HL-60/S4 treated with retinoic acid at 250 ng/mL for 4 days and 3 days (cell line): ENCODE results near the gene CHMP4B.

ENCODE experiments used
- in situ Hi-C: fragments of 300-500 bp; cut with MboI; formaldehyde crosslinking; loops from 2 replicates; pipeline ENCODE4 v1.7.0; 2022; ENCODE audit warnings: low sequenced_read_pairs

CHMP4B gene, protein sequence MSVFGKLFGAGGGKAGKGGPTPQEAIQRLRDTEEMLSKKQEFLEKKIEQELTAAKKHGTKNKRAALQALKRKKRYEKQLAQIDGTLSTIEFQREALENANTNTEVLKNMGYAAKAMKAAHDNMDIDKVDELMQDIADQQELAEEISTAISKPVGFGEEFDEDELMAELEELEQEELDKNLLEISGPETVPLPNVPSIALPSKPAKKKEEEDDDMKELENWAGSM

DNA sequence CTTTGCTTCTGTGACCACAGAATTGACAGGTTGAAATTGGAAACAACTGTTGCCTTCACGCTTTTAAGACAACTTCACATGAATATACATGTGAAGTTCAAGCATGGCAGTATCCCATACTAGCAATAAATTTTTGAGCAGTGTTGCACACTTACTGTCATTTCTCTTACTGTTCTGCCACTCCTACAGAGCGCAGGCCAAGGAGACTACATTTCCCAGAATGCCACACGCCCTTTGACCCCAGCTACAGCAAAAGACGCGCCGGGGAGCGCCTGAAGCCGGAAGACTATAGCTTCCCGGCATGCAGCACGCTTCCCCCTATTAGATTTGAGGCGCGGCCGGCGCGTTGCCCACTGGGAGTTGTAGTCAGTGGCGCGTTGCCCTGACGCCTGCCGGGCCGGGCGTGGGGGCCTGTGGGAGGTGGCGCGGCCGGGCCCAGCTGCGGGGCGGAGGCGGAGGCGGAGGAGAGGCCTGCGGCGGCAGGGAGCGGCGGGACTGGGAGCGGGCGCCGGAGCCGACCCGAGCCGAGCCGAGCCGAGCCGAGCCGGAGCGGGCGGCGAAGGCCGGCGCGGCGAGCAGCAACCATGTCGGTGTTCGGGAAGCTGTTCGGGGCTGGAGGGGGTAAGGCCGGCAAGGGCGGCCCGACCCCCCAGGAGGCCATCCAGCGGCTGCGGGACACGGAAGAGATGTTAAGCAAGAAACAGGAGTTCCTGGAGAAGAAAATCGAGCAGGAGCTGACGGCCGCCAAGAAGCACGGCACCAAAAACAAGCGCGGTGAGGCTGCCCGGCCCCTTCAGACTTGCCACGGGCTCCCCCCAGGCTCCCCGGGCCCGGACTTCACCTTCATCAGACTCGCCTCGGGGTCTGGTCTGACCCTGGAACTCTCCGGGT, at the start of gene CHMP4B:
CHMP4B (plus strand) TSS at position 464 of the 891 bp plus-strand sequence; CDS start at position 585, 121 bp downstream.
- in situ Hi-C loops = no loop called here

GRCh38 chr20:33761698-33762250, 49.4 kb upstream of the CHMP4B start:
- in situ Hi-C loops = no loop called here

DNA sequence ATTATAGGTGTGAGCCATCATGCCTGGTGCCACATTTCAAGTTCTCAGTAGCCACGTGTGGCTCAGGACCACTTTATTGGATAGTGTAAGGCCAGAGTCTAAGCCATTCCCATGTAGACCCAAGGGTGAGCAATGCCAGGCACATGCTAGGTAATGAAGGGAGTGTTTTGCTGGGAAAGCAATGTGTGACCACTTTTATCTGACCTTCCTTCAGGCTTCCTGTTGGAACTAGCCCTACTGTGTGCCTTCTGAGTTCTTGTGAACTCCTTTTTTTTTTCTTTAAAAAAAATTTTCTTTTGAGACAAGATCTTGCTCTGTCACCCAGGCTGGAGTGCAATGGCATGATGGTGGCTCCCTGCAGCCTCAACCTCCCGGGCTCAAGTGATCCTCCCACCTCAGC, 46.0 kb upstream of the CHMP4B start:
- in situ Hi-C loops = no loop called here

GRCh38 chr20:33765592-33765991, 45.6 kb upstream of the CHMP4B start:
- in situ Hi-C loops = no loop called here

DNA sequence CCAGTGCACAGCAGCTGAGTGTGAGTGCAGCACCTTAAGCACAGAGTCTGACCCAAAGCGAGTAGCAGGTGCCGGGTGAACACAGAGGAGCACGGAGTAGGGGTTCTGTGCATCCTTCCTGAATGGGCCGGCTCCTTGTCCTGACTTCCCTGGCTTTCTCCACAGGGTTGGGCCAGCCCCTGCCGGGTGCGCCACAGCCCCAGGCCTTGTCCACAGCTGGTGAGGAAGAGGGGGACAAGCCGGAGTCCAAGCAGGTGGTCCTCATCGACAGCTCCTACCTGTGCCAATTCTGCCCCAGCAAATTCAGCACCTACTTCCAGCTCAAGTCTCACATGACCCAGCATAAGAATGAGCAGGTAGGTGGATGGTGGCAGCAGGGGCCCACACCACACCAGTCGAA, 44.5 kb upstream of the CHMP4B start:
- in situ Hi-C loops = no loop called here

GRCh38 chr20:33767777-33768138, 43.4 kb upstream of the CHMP4B start:
- in situ Hi-C loops = no loop called here

DNA sequence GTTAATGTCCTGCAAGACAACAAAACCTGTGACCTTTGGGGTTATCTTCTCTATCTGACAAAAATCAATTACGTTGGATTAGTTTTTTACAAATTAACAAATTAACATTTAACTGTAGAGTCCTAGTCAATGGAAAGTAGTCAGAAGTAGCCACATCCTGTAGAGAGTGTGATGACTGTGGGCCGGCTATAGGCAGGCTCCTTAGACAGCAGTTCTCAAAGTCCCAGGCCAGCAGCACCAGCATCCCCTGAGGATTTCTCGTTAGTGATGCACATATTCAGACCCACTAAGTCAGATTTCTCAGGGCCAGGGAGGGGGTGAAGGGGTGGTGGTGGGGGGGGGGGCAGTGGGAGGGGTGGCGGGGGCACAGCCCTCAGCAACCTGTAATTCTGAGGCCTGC, 42.1 kb upstream of the CHMP4B start:
- in situ Hi-C loops = no loop called here

- in situ Hi-C loops = no loop called here
These were observed 41.1 kb upstream of the CHMP4B start for GRCh38 chr20:33770005-33770404.

DNA sequence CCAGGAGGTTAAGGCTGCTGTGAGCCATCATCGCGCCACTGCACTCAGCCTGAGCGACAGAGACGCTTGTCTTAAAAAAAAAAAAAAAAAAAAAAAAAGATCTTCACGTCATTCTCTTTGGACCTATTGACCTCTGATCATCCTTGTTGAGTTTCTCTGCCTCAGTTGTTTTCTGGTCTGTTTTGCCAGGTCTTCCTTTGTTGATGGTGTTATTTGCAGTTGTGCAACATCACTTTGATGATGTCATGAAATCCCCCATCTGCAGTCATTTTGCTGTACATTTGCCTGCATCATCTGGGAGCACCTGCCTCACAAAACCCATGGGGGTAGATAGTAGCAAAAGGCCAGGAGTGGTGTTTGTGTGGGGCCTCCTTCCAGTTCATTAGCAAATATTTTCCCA, 39.2 kb upstream of the CHMP4B start:
- in situ Hi-C loops = no loop called here

DNA sequence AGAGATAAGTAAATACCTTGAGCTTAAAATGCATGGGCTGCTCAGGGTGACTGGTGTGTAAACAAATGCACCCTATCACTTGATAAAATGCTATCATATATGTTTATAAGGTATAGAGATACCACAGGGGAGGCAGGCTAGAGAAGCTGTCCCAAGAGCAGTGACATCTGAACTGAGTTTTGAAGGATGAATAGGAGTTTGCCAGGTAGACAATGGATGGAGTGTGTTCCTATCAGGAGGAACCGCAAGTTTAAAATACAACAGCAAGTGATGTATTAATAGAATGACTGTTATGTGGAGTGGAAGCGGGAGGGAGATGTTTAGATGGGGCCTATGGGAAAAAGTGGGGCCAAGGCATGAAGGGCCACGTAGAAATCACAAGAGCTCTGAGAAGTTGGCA, 38.7 kb upstream of the CHMP4B start:
- in situ Hi-C loops = no loop called here

DNA sequence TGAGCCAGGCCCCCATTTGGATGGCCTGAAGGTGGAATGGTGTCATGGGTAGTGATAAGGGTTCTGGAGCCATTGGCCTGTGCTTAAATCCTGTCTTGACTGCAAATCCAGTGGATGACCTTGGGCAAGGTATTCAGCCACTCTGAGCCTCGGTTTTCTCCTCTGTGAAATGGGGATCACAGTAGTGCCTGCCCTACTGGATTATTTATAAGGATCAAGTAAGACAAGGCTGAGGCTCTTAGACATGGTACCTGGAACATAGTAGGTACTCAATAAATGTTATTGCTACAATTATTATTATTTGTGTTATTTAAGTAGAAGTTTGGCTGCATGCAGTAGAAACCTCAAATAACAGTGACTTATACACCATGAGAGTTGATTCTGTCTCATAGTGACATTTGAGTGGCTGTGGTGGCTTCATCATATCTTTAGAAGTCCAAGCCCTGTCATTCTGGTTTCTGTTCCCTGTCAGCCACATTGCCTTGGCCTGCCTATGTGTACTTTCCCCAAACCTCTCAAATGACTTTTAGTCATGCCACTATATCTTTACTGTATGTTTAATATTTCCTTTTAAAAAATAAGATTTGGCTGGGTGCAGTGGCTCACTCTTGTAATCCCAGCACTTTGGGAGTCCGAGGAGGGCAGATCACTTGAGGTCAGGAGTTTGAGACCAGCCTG, 37.6 kb upstream of the CHMP4B start:
- in situ Hi-C loops = no loop called here

DNA sequence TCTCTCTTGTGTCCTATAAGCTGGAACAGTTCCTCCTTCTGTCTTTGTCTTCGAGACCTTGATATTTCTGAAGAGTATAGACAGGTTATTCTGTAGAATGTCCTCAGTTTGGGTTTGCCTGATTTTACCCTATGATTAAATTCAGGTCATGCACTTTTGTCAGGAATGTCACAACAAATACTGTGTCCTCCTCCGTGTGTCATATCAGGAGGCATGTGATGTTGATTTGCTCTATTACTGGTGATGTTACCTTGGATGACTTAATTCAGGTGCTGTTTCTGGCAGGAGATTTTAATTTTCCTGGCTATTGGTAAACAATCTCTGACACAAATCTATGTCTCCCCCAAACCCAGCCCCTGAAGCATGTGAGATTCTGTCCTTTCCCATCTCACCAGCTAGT, 33.3 kb upstream of the CHMP4B start:
- in situ Hi-C loops = no loop called here

- in situ Hi-C loops = no loop called here
These were observed 30.0 kb upstream of the CHMP4B start for GRCh38 chr20:33781133-33781532.

- in situ Hi-C loops = no loop called here
These were observed 29.2 kb upstream of the CHMP4B start for GRCh38 chr20:33781945-33782344.

DNA sequence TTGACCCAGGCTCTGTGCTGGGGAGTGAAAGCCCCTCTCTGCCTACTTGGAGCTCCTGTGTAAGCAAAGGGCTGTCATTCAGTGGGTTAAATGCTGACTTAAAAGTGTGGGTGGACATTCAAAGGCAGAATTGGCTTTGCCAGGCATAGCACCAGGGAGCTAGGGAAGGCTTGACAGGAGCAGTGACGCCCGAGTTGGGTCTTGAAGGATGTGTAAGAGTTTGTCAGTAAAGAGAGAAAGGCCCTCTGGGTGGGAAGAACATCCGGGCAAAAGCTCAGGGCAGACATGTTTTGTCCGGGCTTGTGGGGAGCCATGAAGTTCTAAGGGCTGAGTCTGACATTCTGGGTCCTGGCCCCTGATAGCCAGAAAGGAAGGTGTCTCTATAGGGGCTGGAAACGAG, 27.9 kb upstream of the CHMP4B start:
- in situ Hi-C loops = no loop called here

DNA sequence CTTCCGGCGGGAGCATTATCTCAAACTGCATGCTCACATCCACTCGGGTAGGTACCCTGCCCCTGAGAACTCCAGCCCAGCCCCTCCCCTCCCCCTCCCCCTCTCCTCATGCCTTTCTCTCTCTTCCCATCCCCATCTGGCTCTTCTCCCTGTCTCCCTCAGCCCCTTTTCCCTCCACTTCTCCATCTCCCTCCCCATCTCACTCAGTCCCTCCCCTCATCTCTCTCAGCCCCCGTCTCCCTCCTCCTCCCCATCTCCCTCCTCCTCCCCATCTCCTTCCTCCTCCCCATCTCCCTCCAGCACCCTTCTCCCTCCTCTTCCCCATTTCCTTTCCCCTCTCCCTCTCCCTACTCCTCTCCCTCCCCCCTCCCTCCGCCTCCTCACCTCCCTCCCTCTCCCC, 27.3 kb upstream of the CHMP4B start:
- in situ Hi-C loops = no loop called here

- in situ Hi-C loops = no loop called here
These were observed 26.9 kb upstream of the CHMP4B start for GRCh38 chr20:33784225-33784624.

DNA sequence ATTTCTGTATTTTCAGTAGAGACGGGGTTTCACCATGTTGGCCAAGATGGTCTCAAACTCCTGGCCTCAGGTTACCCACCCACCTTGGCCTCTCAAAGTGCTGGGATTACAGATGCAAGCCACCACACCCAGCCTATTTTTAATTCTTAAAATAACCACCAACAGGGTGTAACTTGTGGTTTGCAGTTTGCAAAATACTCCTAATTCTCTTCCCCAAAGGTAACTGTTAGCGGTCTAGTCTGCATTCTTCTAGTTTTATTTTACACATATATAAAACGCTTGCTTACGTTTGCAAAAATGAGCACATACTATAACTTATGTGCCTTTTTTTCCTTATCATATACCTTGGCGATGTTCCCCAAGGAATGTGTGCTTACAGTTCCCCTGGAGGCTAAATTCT, 25.6 kb upstream of the CHMP4B start:
- in situ Hi-C loops = no loop called here

DNA sequence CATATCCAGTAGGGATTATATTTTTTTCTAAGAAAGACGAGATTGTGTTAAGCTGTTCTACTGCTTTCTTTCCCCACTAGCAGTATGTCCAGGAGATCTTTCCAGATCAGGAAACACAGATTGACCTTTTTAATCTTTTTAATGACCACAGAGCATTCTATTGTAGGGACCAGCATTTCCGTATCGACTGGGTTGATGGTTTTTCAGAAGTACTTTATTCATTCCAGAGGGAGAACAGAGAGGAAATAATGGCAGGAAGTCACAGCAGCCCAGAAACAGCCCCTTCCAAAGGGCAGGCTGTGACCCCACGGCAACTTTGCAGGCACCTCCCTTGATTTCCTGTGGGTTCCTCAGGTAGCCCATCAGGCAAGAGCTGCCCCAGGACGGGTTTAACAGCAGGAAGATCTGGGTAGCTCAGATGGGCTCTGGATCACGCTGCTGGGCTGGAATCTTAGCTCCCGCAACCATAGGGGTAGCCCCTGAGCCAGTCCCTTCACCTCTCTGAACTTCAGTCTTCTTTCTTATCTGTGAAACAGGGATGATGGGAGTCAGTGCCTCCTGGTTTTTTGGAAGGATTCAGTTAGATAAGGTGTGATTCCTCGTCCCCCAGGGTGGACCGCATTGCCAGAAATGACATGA, 23.8 kb upstream of the CHMP4B start:
- in situ Hi-C loops = no loop called here

DNA sequence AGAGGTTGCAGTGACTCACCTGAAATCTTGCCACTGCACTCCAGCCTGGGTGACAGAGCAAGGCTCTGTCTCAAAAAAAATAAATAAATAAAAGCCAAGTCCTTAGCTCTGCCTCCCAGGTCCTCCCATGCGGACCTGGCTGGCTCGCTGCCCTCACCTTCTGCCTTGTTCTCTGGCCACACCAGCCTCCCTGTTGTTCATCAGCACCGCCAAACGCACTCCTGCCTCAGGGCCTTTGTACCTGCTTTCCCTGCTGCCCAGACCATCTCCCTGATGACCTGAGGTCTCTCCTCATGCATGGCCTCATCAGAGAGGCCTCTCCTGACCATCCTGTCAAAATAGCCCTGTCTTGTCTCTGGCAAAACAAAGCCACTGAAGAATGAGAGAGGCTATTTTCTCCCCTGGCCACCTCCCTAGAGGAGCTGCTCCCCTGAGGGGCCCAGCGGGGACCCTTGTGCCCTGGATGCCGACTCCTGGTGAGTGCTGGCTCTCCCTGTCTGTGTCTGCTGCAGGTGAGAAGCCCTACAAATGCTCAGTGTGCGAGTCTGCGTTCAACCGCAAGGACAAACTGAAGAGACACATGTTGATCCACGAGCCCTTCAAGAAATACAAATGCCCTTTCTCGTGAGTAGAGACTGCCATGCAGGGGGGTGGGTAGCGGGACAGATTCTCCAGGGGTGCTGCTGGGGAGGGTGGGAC, 22.6 kb upstream of the CHMP4B start:
- in situ Hi-C loops = no loop called here
